SK-N-SH (cell line): ENCODE results near the gene WNT9B. TPM values are rescaled to one million over a fixed set of nuclear protein-coding genes. Genes with fewer than 3 reads are reported as not detected.

ENCODE experiments used
- CTCF ChIA-PET: fragments of 300-600, 350-600 bp; formaldehyde crosslinking; extraction: SDS; loops from one replicate; lab custom pipeline; 2021; lab: Yijun Ruan, JAX
- POLR2A ChIA-PET: fragments of 350-600 bp; sonication (Branson Sonifier 250); formaldehyde crosslinking; extraction: SDS; loops from one replicate; lab custom pipeline; 2020; ENCODE audit warnings: antibody characterized with exemption, inconsistent platforms; lab: Yijun Ruan, JAX
- DNase-seq: peaks from one replicate; pipeline ENCODE4 v3.0.0; 2012
- H2AFZ ChIP-seq: fragments of 200-600 bp; sonication (generic); 2 replicates; pipeline ENCODE4 v1.8.1; 2016; ENCODE audit warnings: antibody characterized with exemption, mild to moderate bottlenecking, low read depth
- H3F3A ChIP-seq: fragments of 200-600 bp; sonication (generic); replicated peaks from 2 replicates; pipeline ENCODE3; 2016; ENCODE audit warnings: antibody characterized with exemption, mild to moderate bottlenecking; ENCODE audit not compliant: insufficient read depth
- H3K27ac ChIP-seq, 2 experiments: fragments of 200-500 bp in 1 of 2; fragments of 200-600 bp in 1 of 2; sonication (Bioruptor generic) in 1 of 2; sonication (generic), shearing (Covaris generic) in 1 of 2; 2 replicates each; pipeline versions ENCODE4 v1.5.1 to v1.6.1; 2014 to 2016; ENCODE audit warnings: low read depth in 2 of 2, inconsistent platforms in 1 of 2, low read length in 1 of 2, mild to moderate bottlenecking in 1 of 2, mixed read lengths in 1 of 2
- H3K27me3 ChIP-seq: fragments of 200-600 bp; sonication (generic), shearing (Covaris generic); 2 replicates; pipeline ENCODE4 v1.6.1; 2016; ENCODE audit warnings: mixed run types; ENCODE audit not compliant: insufficient read depth
- H3K36me3 ChIP-seq, 2 experiments: fragments of 200-500 bp in 1 of 2; fragments of 200-600 bp in 1 of 2; sonication (Bioruptor generic) in 1 of 2; sonication (generic) in 1 of 2; replicated peaks in 1 of 2; 2 replicates each; pipeline versions ENCODE3 to v1.5.1; 2014 to 2016; ENCODE audit warnings: low read length in 1 of 2, mild to moderate bottlenecking in 1 of 2; ENCODE audit not compliant: insufficient read depth in 2 of 2, control insufficient read depth in 1 of 2
- H3K4me1 ChIP-seq, 2 experiments: fragments of 200-500 bp in 1 of 2; fragments of 200-600 bp in 1 of 2; sonication (Bioruptor generic) in 1 of 2; sonication (generic), shearing (Covaris generic) in 1 of 2; 2 replicates each; pipeline versions ENCODE4 v1.5.1 to v1.6.1; 2014 to 2016; ENCODE audit warnings: low read depth in 1 of 2, low read length in 1 of 2, mixed run types in 1 of 2; ENCODE audit not compliant: insufficient read depth in 2 of 2, control insufficient read depth in 1 of 2
- H3K4me2 ChIP-seq: fragments of 200-600 bp; sonication (generic), shearing (Covaris generic); 2 replicates; pipeline ENCODE4 v1.6.1; 2017; ENCODE audit warnings: mixed run types
- H3K4me3 ChIP-seq, 2 experiments: fragments of 200-500 bp in 1 of 2; fragments of 200-600 bp in 1 of 2; sonication (Bioruptor generic) in 1 of 2; sonication (generic), shearing (Covaris generic) in 1 of 2; 2 replicates each; pipeline versions ENCODE4 v1.5.1 to v1.8.1; 2014 to 2016; ENCODE audit warnings: low read depth in 2 of 2, inconsistent platforms in 1 of 2, low read length in 1 of 2, mild to moderate bottlenecking in 1 of 2, mixed read lengths in 1 of 2, moderate library complexity in 1 of 2
- H3K79me2 ChIP-seq: fragments of 200-600 bp; sonication (generic); 2 replicates; pipeline ENCODE4 v1.8.1; 2017; ENCODE audit warnings: mild to moderate bottlenecking; ENCODE audit not compliant: insufficient read depth
- H3K9ac ChIP-seq: fragments of 200-600 bp; sonication (generic); 2 replicates; pipeline ENCODE4 v1.6.1; 2017; ENCODE audit warnings: mixed run types
- H3K9me2 ChIP-seq: fragments of 200-600 bp; sonication (generic); 2 replicates; pipeline ENCODE4 v1.6.1; 2017; ENCODE audit warnings: mixed run types
- H3K9me3 ChIP-seq: fragments of 200-600 bp; sonication (generic); 2 replicates; pipeline ENCODE4 v1.6.1; 2017; ENCODE audit warnings: mixed run types, mild to moderate bottlenecking, moderate library complexity
- H4K20me1 ChIP-seq: fragments of 200-600 bp; sonication (generic); 2 replicates; pipeline ENCODE4 v1.6.1; 2017; ENCODE audit warnings: mild to moderate bottlenecking, mixed run types; ENCODE audit not compliant: insufficient read depth
- CHD2 ChIP-seq: fragments of 150-350 bp; IDR thresholded peaks from 2 replicates; pipeline ENCODE4 v1.6.1; 2018; ENCODE audit warnings: low read length; ENCODE audit not compliant: partially characterized antibody
- EP300 ChIP-seq, 2 experiments: IDR thresholded peaks; 2 replicates each; pipeline versions ENCODE4 v1.4.0 to v1.6.1; 2012; ENCODE audit warnings: borderline replicate concordance in 1 of 2, low read depth in 1 of 2, low read length in 1 of 2
- FOSL2 ChIP-seq: IDR thresholded peaks from 2 replicates; pipeline ENCODE4 v1.4.0; 2012; ENCODE audit warnings: low read depth, mild to moderate bottlenecking, moderate library complexity, borderline replicate concordance
- FOXJ3 ChIP-seq: sonication (generic); formaldehyde crosslinking; IDR thresholded peaks from 2 replicates; pipeline ENCODE4 v1.5.1; 2020; ENCODE audit warnings: mild to moderate bottlenecking, missing genetic modification reagents
- FOXM1 ChIP-seq: IDR thresholded peaks from 2 replicates; pipeline ENCODE4 v1.4.0; 2012; ENCODE audit warnings: low read depth, mild to moderate bottlenecking
- GABPA ChIP-seq: IDR thresholded peaks from 2 replicates; pipeline ENCODE4 v1.4.0; 2012; ENCODE audit warnings: low read depth, mild to moderate bottlenecking
- GATA2 ChIP-seq: sonication (generic); formaldehyde crosslinking; IDR thresholded peaks from 2 replicates; pipeline ENCODE4 v1.5.0; 2020; ENCODE audit warnings: mild to moderate bottlenecking, missing genetic modification reagents
- JUND ChIP-seq: IDR thresholded peaks from 2 replicates; pipeline ENCODE4 v1.4.0; 2012
- MEF2A ChIP-seq: IDR thresholded peaks from 2 replicates; pipeline ENCODE4 v1.4.0; 2012; ENCODE audit warnings: low read depth, borderline replicate concordance
- NRF1 ChIP-seq: IDR thresholded peaks from 2 replicates; pipeline ENCODE4 v1.6.1; 2012; ENCODE audit warnings: low read depth, mild to moderate bottlenecking, low read length
- RCOR1 ChIP-seq: fragments of 150-350 bp; IDR thresholded peaks from 2 replicates; pipeline ENCODE4 v1.6.1; 2017; ENCODE audit warnings: antibody characterized with exemption, low read length
- RXRA ChIP-seq: IDR thresholded peaks from 2 replicates; pipeline ENCODE4 v1.4.0; 2012; ENCODE audit warnings: low read depth, mild to moderate bottlenecking, borderline replicate concordance
- SIN3A ChIP-seq: IDR thresholded peaks from 2 replicates; pipeline ENCODE4 v1.6.1; 2012; ENCODE audit warnings: low read depth, mild to moderate bottlenecking, low read length, moderate library complexity, borderline replicate concordance
- TAF1 ChIP-seq: IDR thresholded peaks from 2 replicates; pipeline ENCODE4 v1.6.1; 2012; ENCODE audit warnings: low read depth, mild to moderate bottlenecking, low read length, moderate library complexity, borderline replicate concordance
- TCF12 ChIP-seq: IDR thresholded peaks from 2 replicates; pipeline ENCODE4 v1.4.0; 2012
- TEAD4 ChIP-seq: IDR thresholded peaks from 2 replicates; pipeline ENCODE4 v1.4.0; 2012; ENCODE audit warnings: mild to moderate bottlenecking, borderline replicate concordance; ENCODE audit not compliant: insufficient read depth
- YY1 ChIP-seq: IDR thresholded peaks from 2 replicates; pipeline ENCODE4 v1.4.0; 2012; ENCODE audit warnings: low read depth, mild to moderate bottlenecking
- ZBTB33 ChIP-seq: IDR thresholded peaks from 2 replicates; pipeline ENCODE4 v1.4.0; 2012; ENCODE audit warnings: low read depth, borderline replicate concordance
- WGBS: methylation state at CpG from one replicate; pipeline ENCODE4 v1.1.6; 2017; ENCODE audit warnings: low lambda C conversion rate; 5-methylcytosine and 5-hydroxymethylcytosine counted together
- polyA plus RNA-seq, 3 experiments: library from polyadenylated mRNA; depleted of rRNA; stranded (reverse); fragments of >200 nt; gene quantifications; 2 replicates each; pipeline ENCODE4 v1.2.3, GENCODE V29; 2012
- TF ChIP-seq, protein P1 (sequence below): IDR thresholded peaks from 2 replicates; pipeline ENCODE4 v1.4.0; 2012; ENCODE audit warnings: low read depth
- TF ChIP-seq, protein P2 (sequence below): fragments of 150-350 bp; IDR thresholded peaks from 2 replicates; pipeline ENCODE4 v1.6.1; 2017; ENCODE audit warnings: antibody characterized with exemption, low read length, low read depth, borderline replicate concordance

WNT9B gene
- polyA plus RNA-seq, 1 of the 3 experiments (the other 2 are of a cell fraction): not detected

GRCh38 chr17:46898364-46898763 is 47.0 kb downstream of the WNT9B start:
- Histone ChIP-seq H3K9me2 (no peaks in the 10 kb centered on the region), H3K4me3 (no peak overlapping the region), H3K4me2 (no peak overlapping the region), H3K27me3 (peaks cover 28% of the 10 kb centered on the region), H3F3A (no peaks in the 10 kb centered on the region)
- CTCF ChIA-PET: no interaction called here
- DNase-seq: no peak
- POLR2A ChIA-PET: no interaction called here
- whole genome bisulfite sequencing: 16% methylated on average over 2 of the region's 2 CpGs
- no peak for TF ChIP-seq SIN3A
- no peak for TF ChIP-seq GATA2 (CRISPR knock-in tag)
- TF ChIP-seq TEAD4: no peak
- no peak for TF ChIP-seq FOSL2
- TF ChIP-seq, all 33 proteins: peak for 0
- Histone ChIP-seq H3K27ac (no peak overlapping the region), H3K79me2 (no peaks in the 10 kb centered on the region), H4K20me1 (no peaks in the 10 kb centered on the region), H3K9me3 (no peaks in the 10 kb centered on the region), H3K36me3 (no peaks in the 10 kb centered on the region), H3K4me1 (no peaks in the 10 kb centered on the region; a peak in 1 of 4 replicates), H2AFZ (no peak overlapping the region), H3K9ac (no peak overlapping the region)

- Histone ChIP-seq H3K79me2 (no peaks in the 10 kb centered on the region), H3K27me3 (peaks cover 23% of the 10 kb centered on the region), H3K9me2 (no peaks in the 10 kb centered on the region), H3K36me3 (no peaks in the 10 kb centered on the region), H3K4me3 (no peak overlapping the region), H3K27ac (no peak overlapping the region), H4K20me1 (no peaks in the 10 kb centered on the region), H3F3A (no peaks in the 10 kb centered on the region), H3K4me2 (no peak overlapping the region), H3K9me3 (no peaks in the 10 kb centered on the region), H2AFZ (no peak overlapping the region), H3K9ac (no peak overlapping the region), H3K4me1 (no peaks in the 10 kb centered on the region; a peak in 1 of 4 replicates)
- 49% methylated on average over 5 of the region's 5 CpGs for WGBS
- ChIA-PET CTCF (no interaction called here), POLR2A (no interaction called here)
- DNase-seq: no peak
- no peak for TF ChIP-seq JUND
- TF ChIP-seq MEF2A: no peak
- TF ChIP-seq TAF1: no peak
- TF ChIP-seq CHD2: no peak
- TF ChIP-seq ZBTB33: no peak
- TF ChIP-seq, protein P1, sequence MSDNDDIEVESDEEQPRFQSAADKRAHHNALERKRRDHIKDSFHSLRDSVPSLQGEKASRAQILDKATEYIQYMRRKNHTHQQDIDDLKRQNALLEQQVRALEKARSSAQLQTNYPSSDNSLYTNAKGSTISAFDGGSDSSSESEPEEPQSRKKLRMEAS: no peak
- no peak for TF ChIP-seq RXRA
- no peak for TF ChIP-seq YY1
- TF ChIP-seq, protein P2, sequence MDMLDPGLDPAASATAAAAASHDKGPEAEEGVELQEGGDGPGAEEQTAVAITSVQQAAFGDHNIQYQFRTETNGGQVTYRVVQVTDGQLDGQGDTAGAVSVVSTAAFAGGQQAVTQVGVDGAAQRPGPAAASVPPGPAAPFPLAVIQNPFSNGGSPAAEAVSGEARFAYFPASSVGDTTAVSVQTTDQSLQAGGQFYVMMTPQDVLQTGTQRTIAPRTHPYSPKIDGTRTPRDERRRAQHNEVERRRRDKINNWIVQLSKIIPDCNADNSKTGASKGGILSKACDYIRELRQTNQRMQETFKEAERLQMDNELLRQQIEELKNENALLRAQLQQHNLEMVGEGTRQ: no peak
- no peak for TF ChIP-seq FOXM1
- no peak for TF ChIP-seq RCOR1
- no peak for TF ChIP-seq FOXJ3
- TF ChIP-seq NRF1: no peak
- TF ChIP-seq TCF12: no peak
- no peak for TF ChIP-seq EP300 (IDR thresholded peaks at IDR 0.05; ENCODE audit: borderline replicate concordance in 1 of 2, low read depth in 1 of 2, low read length in 1 of 2)
- TF ChIP-seq GABPA: no peak
Observed at GRCh38 chr17:46898860-46899259, 47.5 kb downstream of the WNT9B start.
